Hematopoietic multipotent progenitor cell treated with erythropoietin and hydrocortisone succinate and interleukin-3 and kit ligand, for 6 days (in vitro differentiated cells): ENCODE data around the gene CIITA.
"Not testable (repeated sequence)": the region's sequence is repeated elsewhere in the genome, so short reads cannot be mapped to it uniquely, and the experiment has no call there.

Source experiments
- DNase-seq: peaks from one replicate; pipeline ENCODE4 v3.0.0-alpha.2; 2015

CIITA gene

GRCh38 chr16:10876799-10877341 is at the start of gene CIITA:
CIITA (plus strand) TSS chr16:10877202; CDS start chr16:10877331, 129 bp downstream.
- DNase-seq: peak; percentile 94

- no peak for DNase-seq
Observed at GRCh38 chr16:10827691-10828341, 49.2 kb upstream of the CIITA start.

GRCh38 chr16:10828851-10829366 is 48.1 kb upstream of the CIITA start:
- peak; percentile 42 for DNase-seq

GRCh38 chr16:10829390-10830098 is 47.5 kb upstream of the CIITA start:
- not testable (repeated sequence) for DNase-seq

GRCh38 chr16:10830240-10830639 is 46.8 kb upstream of the CIITA start:
- not testable (repeated sequence) for DNase-seq

- no peak for DNase-seq
Observed at GRCh38 chr16:10831894-10832886, 44.8 kb upstream of the CIITA start.

- no peak for DNase-seq
Observed at GRCh38 chr16:10833271-10833670, 43.7 kb upstream of the CIITA start.

- no peak for DNase-seq
Observed at GRCh38 chr16:10834130-10834529, 42.9 kb upstream of the CIITA start.

- no peak for DNase-seq
Observed at GRCh38 chr16:10834766-10835165, 42.2 kb upstream of the CIITA start.

- no peak for DNase-seq
Observed at GRCh38 chr16:10835281-10835931, 41.6 kb upstream of the CIITA start.

GRCh38 chr16:10836174-10836853 is 40.7 kb upstream of the CIITA start:
- no peak for DNase-seq

- DNase-seq: no peak
Observed at GRCh38 chr16:10838621-10839278, 38.3 kb upstream of the CIITA start.

- no peak for DNase-seq
Observed at GRCh38 chr16:10839279-10839666, 37.7 kb upstream of the CIITA start.

- DNase-seq: no peak
Observed at GRCh38 chr16:10840703-10841102, 36.3 kb upstream of the CIITA start.

- peak; percentile 34 for DNase-seq
Observed at GRCh38 chr16:10846213-10846998, 30.6 kb upstream of the CIITA start.

GRCh38 chr16:10847176-10847575 is 29.8 kb upstream of the CIITA start:
- no peak for DNase-seq

GRCh38 chr16:10849736-10850477 is 27.1 kb upstream of the CIITA start:
- no peak for DNase-seq

- DNase-seq: no peak
Observed at GRCh38 chr16:10850478-10850850, 26.5 kb upstream of the CIITA start.

- no peak for DNase-seq
Observed at GRCh38 chr16:10851512-10851911, 25.5 kb upstream of the CIITA start.

- peak; percentile 52 for DNase-seq
Observed at GRCh38 chr16:10852286-10852685, 24.7 kb upstream of the CIITA start.
